GM12878 (cell line): ENCODE data around the gene PUSL1. TPM values are rescaled to one million over a fixed set of nuclear protein-coding genes. Genes with fewer than 3 reads are reported as not detected.

ENCODE experiments used
- ATAC-seq: fragments of 200-7000 bp; cut with Tn5 transposase; 3 replicates; pipeline ENCODE4 v1.9.1; 2020; ENCODE audit warnings: mild to moderate bottlenecking, moderate library complexity
- BruUV-seq: library from RNA; stranded (reverse); fragments of 400-500 nt; replicated peaks from 2 replicates; lab custom pipeline; 2021; lab: Mats Ljungman, UMichigan
- CTCF ChIA-PET: fragments of 300-600 bp; sonication (Branson Sonifier 250); formaldehyde crosslinking; extraction: SDS; loops from one replicate; lab custom pipeline; 2021; ENCODE audit warnings: inconsistent platforms; lab: Yijun Ruan, JAX
- POLR2A ChIA-PET: fragments of 350-600 bp; formaldehyde crosslinking; extraction: SDS; loops from one replicate; lab custom pipeline; 2021; ENCODE audit warnings: inconsistent platforms; lab: Charles Lee
- RAD21 ChIA-PET: fragments of 300-600 bp; sonication (Branson Sonifier 250); formaldehyde crosslinking; loops from one replicate; lab custom pipeline; 2023; ENCODE audit warnings: antibody characterized with exemption; ENCODE audit not compliant: unreplicated experiment; lab: Charles Lee
- SMC1A ChIA-PET: fragments of 300-600 bp; sonication (Branson Sonifier 250); formaldehyde crosslinking; loops from one replicate; lab custom pipeline; 2023; ENCODE audit not compliant: unreplicated experiment, uncharacterized antibody; lab: Charles Lee
- DNase-seq: peaks from one replicate; pipeline ENCODE4 v3.0.0-alpha.2; 2011; ENCODE audit warnings: low read depth, low spot score
- FAIRE-seq: peaks from 3 replicates; lab custom pipeline; 2011; peaks lifted over from hg19 to GRCh38; lab: Jason Lieb, UNC
- H2AFZ ChIP-seq: 2 replicates; pipeline ENCODE4 v1.6.0; 2011; ENCODE audit warnings: low read depth, low read length, control low read depth; ENCODE audit not compliant: control insufficient read depth
- H3K27ac ChIP-seq: 2 replicates; pipeline ENCODE4 v1.5.1; 2011; ENCODE audit warnings: control low read depth; ENCODE audit not compliant: control insufficient read depth, insufficient read depth
- H3K27me3 ChIP-seq, 2 experiments: replicated peaks in 1 of 2; 2 replicates each; pipeline versions ENCODE4 v1.6.0 to v1.6.1; 2011; ENCODE audit warnings: low read length in 1 of 2; ENCODE audit not compliant: control insufficient read depth in 2 of 2, insufficient read depth in 2 of 2
- H3K36me3 ChIP-seq, 2 experiments: 2 replicates each; pipeline ENCODE4 v1.5.1; 2011; ENCODE audit warnings: low read length in 1 of 2; ENCODE audit not compliant: control insufficient read depth in 2 of 2, insufficient read depth in 2 of 2
- H3K4me1 ChIP-seq: 2 replicates; pipeline ENCODE4 v1.6.1; 2011; ENCODE audit warnings: mild to moderate bottlenecking, low read length, moderate library complexity, mixed read lengths; ENCODE audit not compliant: control insufficient read depth, insufficient read depth
- H3K4me2 ChIP-seq: 2 replicates; pipeline ENCODE4 v1.6.0; 2011; ENCODE audit warnings: control low read depth; ENCODE audit not compliant: control insufficient read depth, insufficient read depth
- H3K4me3 ChIP-seq: fragments of 200-600 bp; sonication (generic); 2 replicates; pipeline ENCODE4 v1.5.1; 2016
- H3K79me2 ChIP-seq: 2 replicates; pipeline ENCODE4 v1.6.0; 2011; ENCODE audit warnings: low read length; ENCODE audit not compliant: control insufficient read depth, insufficient read depth
- H3K9ac ChIP-seq: 2 replicates; pipeline ENCODE4 v1.8.0; 2011; ENCODE audit warnings: low read length, control low read depth, mixed read lengths; ENCODE audit not compliant: control insufficient read depth, insufficient read depth
- H3K9me3 ChIP-seq: replicated peaks from 3 replicates; pipeline ENCODE4 v1.5.1; 2011; ENCODE audit warnings: mild to moderate bottlenecking, low read length; ENCODE audit not compliant: control insufficient read depth, insufficient read depth
- H4K20me1 ChIP-seq: 2 replicates; pipeline ENCODE4 v1.6.0; 2011; ENCODE audit not compliant: control insufficient read depth, insufficient read depth
- BMI1 ChIP-seq: fragments of 450-650 bp; IDR thresholded peaks from 2 replicates; pipeline ENCODE4 v1.6.1; 2016; ENCODE audit warnings: mild to moderate bottlenecking, moderate library complexity, borderline replicate concordance
- CBFB ChIP-seq: IDR thresholded peaks from 2 replicates; pipeline ENCODE4 v1.6.1; 2016; ENCODE audit warnings: antibody characterized with exemption, low read depth
- DPF2 ChIP-seq: fragments of 450-650 bp; IDR thresholded peaks from 2 replicates; pipeline ENCODE4 v1.6.1; 2017; ENCODE audit warnings: mild to moderate bottlenecking
- EGR1 ChIP-seq, 2 experiments: IDR thresholded peaks; 1 replicate in 1 of 2; 2 replicates in 1 of 2; pipeline ENCODE4 v1.6.1; 2011 to 2012; ENCODE audit warnings: low read depth in 2 of 2, low read length in 2 of 2, borderline replicate concordance in 1 of 2, mild to moderate bottlenecking in 1 of 2, moderate library complexity in 1 of 2
- IKZF1 ChIP-seq: fragments of 450-650 bp; conservative IDR thresholded peaks from 2 replicates; pipeline ENCODE4 v1.6.1; 2017; ENCODE audit warnings: antibody characterized with exemption, mild to moderate bottlenecking
- PAX5 ChIP-seq: IDR thresholded peaks from 2 replicates; pipeline ENCODE4 v1.6.1; 2011; ENCODE audit warnings: low read depth, low read length, borderline replicate concordance
- RB1 ChIP-seq: fragments of 450-650 bp; formaldehyde crosslinking; IDR thresholded peaks from 2 replicates; pipeline ENCODE4 v1.6.1; 2017; ENCODE audit warnings: mild to moderate bottlenecking, borderline replicate concordance
- WGBS: methylation state at CpG from one replicate; pipeline ENCODE4 v1.1.6; 2016; ENCODE audit warnings: low lambda C conversion rate; ENCODE audit not compliant: insufficient replicate concordance, insufficient coverage; ENCODE audit errors: missing lambda C conversion rate; 5-methylcytosine and 5-hydroxymethylcytosine counted together
- in situ Hi-C: fragments of 300-500 bp; cut with MboI; formaldehyde crosslinking; loops from 9 replicates; pipeline ENCODE4 v1.14.3; 2018; ENCODE audit warnings: mixed read lengths
- intact Hi-C: fragments of 100-400 bp; cut with micrococcal nuclease; formaldehyde crosslinking; loops from one replicate; pipeline ENCODE4 v1.14.2; 2022; ENCODE audit not compliant: unreplicated experiment
- polyA plus RNA-seq, 11 experiments: library from polyadenylated mRNA; depleted of rRNA in 4 of 11; unstranded in 6 of 11; stranded (reverse) in 5 of 11; fragments of >200 nt; fragmentation: Nextera tagmentation in 4 of 11; fragmentation: Illumina TruSeq in 1 of 11; extraction: Ambion mirVana in 4 of 11; extraction: Trizol in 1 of 11; gene quantifications; 1 replicate in 1 of 11; 2 replicates in 10 of 11; pipeline versions ENCODE4 v1.2.1 to v1.2.3, GENCODE V29; 2011 to 2016; ENCODE audit warnings: inconsistent platforms in 2 of 11, missing spikeins in 2 of 11, low read depth in 1 of 11
- total RNA-seq, 4 experiments: library from RNA; depleted of rRNA in 3 of 4; stranded (reverse); fragments of >200 nt in 3 of 4; fragmentation: Illumina TruSeq in 1 of 4; extraction: Trizol in 1 of 4; gene quantifications; 2 replicates each; pipeline versions ENCODE4 v1.2.1 to v1.2.3, GENCODE V29; 2013 to 2021
- TF ChIP-seq, protein P1 (sequence below), 3 experiments: IDR thresholded peaks in 2 of 3; conservative IDR thresholded peaks in 1 of 3; 2 replicates each; pipeline ENCODE4 v1.5.1; 2011; ENCODE audit warnings: low read depth in 3 of 3, low read length in 3 of 3, mild to moderate bottlenecking in 3 of 3, control low read depth in 2 of 3, moderate library complexity in 2 of 3, inconsistent platforms in 1 of 3, mixed read lengths in 1 of 3; ENCODE audit not compliant: control insufficient read depth in 2 of 3, insufficient read depth in 1 of 3; ENCODE audit errors: extremely low read depth in 1 of 3

PUSL1 gene
- total and polyA plus RNA-seq, 10 of the 15 experiments (the other 5 are each of a cell fraction or from before 2014, with no cell fraction given): 0.16 to 28.4 (median 15.1) TPM

- no peak overlapping the region for H3K4me2 ChIP-seq
- DNase-seq: peak; percentile 94
- intact Hi-C loops: no loop called here
- RAD21 ChIA-PET: no interaction called here
- peak; percentile 73 for ATAC-seq
- FAIRE-seq: no peak
- H3K4me1 ChIP-seq: no peaks in the 10 kb centered on the region
- in situ Hi-C loops: no loop called here
- no TSS peak for BruUV-seq
- no peaks in the 10 kb centered on the region for H3K79me2 ChIP-seq
- no peaks in the 10 kb centered on the region for H3K27me3 ChIP-seq
- no peak for TF ChIP-seq DPF2
- TF ChIP-seq EGR1 (IDR thresholded peaks at IDR 0.05; ENCODE audit: borderline replicate concordance in 1 of 2, low read depth in 2 of 2, low read length in 2 of 2): peak in 1 of 2 experiments; percentile 78; a peak in 2 of 3 replicates
- TF ChIP-seq RB1: no peak
- no peak for TF ChIP-seq BMI1
- 0 out of 2 replicates have a peak, but pooled peaks have one; percentile 18 for TF ChIP-seq IKZF1
- TF ChIP-seq, protein P1, sequence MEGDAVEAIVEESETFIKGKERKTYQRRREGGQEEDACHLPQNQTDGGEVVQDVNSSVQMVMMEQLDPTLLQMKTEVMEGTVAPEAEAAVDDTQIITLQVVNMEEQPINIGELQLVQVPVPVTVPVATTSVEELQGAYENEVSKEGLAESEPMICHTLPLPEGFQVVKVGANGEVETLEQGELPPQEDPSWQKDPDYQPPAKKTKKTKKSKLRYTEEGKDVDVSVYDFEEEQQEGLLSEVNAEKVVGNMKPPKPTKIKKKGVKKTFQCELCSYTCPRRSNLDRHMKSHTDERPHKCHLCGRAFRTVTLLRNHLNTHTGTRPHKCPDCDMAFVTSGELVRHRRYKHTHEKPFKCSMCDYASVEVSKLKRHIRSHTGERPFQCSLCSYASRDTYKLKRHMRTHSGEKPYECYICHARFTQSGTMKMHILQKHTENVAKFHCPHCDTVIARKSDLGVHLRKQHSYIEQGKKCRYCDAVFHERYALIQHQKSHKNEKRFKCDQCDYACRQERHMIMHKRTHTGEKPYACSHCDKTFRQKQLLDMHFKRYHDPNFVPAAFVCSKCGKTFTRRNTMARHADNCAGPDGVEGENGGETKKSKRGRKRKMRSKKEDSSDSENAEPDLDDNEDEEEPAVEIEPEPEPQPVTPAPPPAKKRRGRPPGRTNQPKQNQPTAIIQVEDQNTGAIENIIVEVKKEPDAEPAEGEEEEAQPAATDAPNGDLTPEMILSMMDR (IDR thresholded peaks at IDR 0.05 in 2 of 3, conservative IDR thresholded peaks at IDR 0.05 in 1 of 3; ENCODE audit: control insufficient read depth in 2 of 3, extremely low read depth in 1 of 3, insufficient read depth in 1 of 3, low read depth in 3 of 3, low read length in 3 of 3): 0 out of 6 replicates have a peak, but pooled peaks of 1 of the 3 experiments have one; percentile 2
- TF ChIP-seq CBFB: no peak
- peak; percentile 65; the same call in 1 of the 2 replicates for TF ChIP-seq PAX5
- no peak overlapping the region for H3K9ac ChIP-seq
- POLR2A ChIA-PET: no interaction called here
- SMC1A ChIA-PET: interaction anchor here (1.0 to 1.3 kb wide), 2 partner anchors 8 to 161 kb away, joined by 3 read pairs; no protein-coding TSS in a partner anchor
- no peaks in the 10 kb centered on the region for H3K36me3 ChIP-seq
- CTCF ChIA-PET: no interaction called here
- WGBS: 7% methylated on average over 4 of the region's 9 CpGs
- no peak overlapping the region for H3K27ac ChIP-seq
- no peak overlapping the region for H2AFZ ChIP-seq
- no peak overlapping the region for H3K4me3 ChIP-seq
- no peaks in the 10 kb centered on the region for H4K20me1 ChIP-seq
- no peaks in the 10 kb centered on the region for H3K9me3 ChIP-seq
Observed at GRCh38 chr1:1283821-1284220, 24.6 kb upstream of the PUSL1 start.
